GM21526 (cell line): ENCODE measurements around the gene RBBP9.
"Not testable (repeated sequence)": the region's sequence is repeated elsewhere in the genome, so short reads cannot be mapped to it uniquely, and the experiment has no call there.

Experiments used
- ATAC-seq: cut with Tn5 transposase; IDR thresholded peaks from one replicate; pipeline ENCODE4 v1.9.1; 2021; ENCODE audit warnings: moderate library complexity; ENCODE audit not compliant: unreplicated experiment, low FRiP score

RBBP9 gene

DNA sequence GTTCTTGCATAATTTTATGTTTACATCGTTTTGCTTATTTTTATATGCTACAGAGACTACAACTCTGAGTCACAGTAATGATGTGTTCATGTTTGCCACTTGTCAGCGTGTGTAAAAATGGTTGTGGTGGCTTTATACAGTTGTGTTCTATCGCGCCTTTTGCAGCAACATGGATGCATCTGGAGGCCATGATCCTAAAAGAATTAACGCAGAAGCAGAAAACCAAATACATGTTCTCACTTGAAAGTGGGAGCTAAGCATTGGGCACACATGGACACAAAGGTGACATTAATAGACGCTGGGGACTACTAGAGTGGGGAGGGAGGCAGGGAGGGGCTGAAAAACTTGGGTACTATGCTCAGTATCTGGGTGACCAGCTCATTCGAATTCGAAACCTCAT, 9.7 kb upstream of the RBBP9 start:
- ATAC-seq = no peak

DNA sequence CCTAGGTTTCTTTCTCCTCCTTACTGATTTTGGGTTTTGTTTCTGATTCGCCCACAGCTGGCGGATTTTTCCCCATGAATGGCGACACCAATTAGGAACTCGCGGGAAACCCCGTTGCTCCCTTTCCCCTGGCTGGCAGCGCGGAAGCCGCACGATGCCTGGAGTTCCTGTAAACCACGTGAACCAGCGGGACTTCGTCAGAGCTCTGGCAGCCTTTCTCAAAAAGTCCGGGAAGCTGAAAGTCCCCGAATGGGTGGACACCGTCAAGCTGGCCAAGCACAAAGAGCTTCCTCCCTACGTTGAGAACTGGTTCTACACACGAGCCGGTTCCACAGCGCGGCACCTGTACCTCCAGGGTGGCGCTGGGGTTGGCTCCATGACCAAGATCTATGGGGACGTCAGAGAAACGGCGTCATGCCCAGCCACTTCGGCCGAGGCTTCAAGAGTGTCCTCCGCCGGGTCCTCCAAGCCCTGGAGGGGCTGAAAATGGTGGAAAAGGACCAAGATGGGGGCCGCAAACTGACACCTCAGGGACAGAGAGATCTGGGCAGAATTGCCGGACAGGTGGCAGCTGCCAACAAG, 7.5 kb upstream of the RBBP9 start:
- ATAC-seq = no peak

- not testable (repeated sequence) for ATAC-seq
Measured at GRCh38 chr20:18501672-18502071, 4.6 kb upstream of the RBBP9 start.

GRCh38 chr20:18497603-18498002, 578 bp upstream of the RBBP9 start:
- no peak for ATAC-seq

DNA sequence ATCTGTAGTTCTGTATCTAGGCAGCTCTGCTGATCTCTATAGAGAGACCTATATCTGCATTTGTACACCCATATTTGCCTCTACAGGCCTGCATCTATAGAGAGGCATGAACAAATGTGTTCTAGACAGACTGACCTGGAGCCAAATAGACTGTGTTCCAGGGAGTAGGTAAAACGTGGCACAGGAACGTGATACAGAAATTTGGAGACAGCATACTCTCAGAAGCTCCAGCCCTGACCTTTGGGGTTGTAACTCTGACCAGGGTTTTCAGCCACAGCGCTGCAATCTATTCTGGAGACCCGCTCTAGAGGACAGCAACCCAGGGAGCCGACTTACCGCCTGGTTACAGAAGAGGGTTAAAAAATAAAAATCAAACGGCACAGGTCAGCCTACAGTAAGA, 983 bp downstream of the RBBP9 start:
- ATAC-seq = no peak

DNA sequence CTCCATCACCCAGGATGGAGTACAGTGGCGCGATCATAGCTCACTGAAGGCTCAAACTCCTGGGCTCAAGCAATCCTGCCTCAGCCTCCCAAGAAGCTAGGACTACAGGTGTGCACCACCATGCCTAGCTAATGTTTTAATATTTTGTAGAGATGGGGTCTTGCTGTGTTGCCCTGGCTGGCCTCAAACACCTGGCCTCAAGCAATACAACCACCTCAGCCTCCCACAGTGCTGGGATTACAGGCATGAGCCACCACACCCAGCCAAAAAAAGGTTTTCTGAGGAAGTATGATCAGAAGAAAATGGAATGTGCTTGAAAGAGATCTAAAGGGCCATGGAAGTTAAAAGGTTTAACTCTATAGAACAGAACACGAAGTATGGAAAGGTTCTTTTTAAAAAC, 8.7 kb downstream of the RBBP9 start:
- no peak for ATAC-seq

DNA sequence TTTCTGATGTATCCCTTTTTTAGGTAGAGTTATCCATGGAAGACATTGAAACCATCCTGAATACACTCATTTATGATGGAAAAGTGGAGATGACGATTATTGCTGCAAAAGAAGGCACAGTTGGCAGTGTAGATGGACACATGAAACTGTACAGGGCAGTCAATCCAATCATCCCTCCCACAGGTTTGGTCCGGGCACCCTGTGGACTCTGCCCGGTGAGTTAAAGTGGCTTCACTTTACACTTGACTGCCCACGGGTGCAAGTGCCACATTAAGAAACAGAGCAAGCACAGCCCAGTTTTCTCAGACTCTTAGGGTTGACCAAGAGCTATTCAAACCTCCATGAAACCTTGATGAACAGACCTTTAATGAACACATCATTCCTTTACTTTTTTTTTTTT, 15.4 kb downstream of the RBBP9 start:
- ATAC-seq = no peak

DNA sequence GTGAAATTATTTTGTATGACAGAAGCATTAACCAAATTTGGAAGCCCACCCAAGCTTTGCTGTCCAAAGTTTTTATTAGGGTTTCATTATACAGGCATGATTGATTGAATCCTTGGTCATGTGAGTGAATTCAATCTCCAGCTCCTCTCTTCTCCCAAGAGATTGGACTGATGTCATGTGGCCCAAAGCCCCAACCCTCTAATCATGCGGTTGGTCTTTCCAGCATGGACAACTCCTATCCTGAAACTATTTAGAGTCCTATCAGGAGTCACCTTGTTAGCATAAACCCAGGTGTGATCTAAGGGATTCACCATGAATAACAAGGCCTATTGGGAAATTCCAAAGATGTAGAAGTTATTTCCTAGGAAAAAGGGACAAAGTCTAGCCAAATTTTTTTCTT, 19.2 kb downstream of the RBBP9 start:
- ATAC-seq = no peak

- ATAC-seq = no peak
Measured at GRCh38 chr20:18477218-18477617, 19.8 kb downstream of the RBBP9 start.

- peak; percentile 98 for ATAC-seq
Measured at GRCh38 chr20:18466894-18467730, 29.9 kb downstream of the RBBP9 start, which contains the start of the genes DZANK1 and POLR3F. DZANK1 (minus strand) TSS chr20:18467030; CDS start chr20:18465358, 1,672 bp downstream. POLR3F (plus strand) TSS chr20:18467390; CDS start chr20:18467507, 117 bp downstream.

GRCh38 chr20:18466574-18466893, 30.5 kb downstream of the RBBP9 start:
- ATAC-seq = peak; percentile 18

- no peak for ATAC-seq
Measured at GRCh38 chr20:18465536-18466200, 31.4 kb downstream of the RBBP9 start.

GRCh38 chr20:18456600-18456999, 40.4 kb downstream of the RBBP9 start:
- no peak for ATAC-seq

- ATAC-seq = no peak
Measured at GRCh38 chr20:18443886-18444285, 53.1 kb downstream of the RBBP9 start.

- no peak for ATAC-seq
Measured at GRCh38 chr20:18440403-18440802, 56.6 kb downstream of the RBBP9 start.

DNA sequence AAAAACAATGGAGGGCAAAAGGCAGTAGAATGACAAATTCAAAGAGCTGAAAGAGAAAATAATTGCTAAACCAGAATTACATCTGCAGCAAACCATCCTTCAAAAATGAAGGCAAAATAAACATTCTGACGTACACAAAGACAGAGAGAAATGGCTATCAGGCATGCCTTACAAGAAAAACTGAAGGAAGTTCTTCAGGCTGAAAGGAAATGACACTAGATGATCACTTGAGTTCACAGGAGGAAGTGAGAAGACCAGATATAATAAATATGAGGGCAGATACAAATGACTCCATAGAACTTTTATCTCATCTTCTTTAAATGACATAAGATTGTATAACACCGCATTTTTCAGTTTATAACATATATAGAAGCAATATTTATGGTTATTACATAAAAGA, 60.2 kb downstream of the RBBP9 start:
- no peak for ATAC-seq
